IMR-90 (cell line): Measurements from ENCODE around the gene MCF2L. TPM values are rescaled to one million over a fixed set of nuclear protein-coding genes. Genes with fewer than 3 reads are reported as not detected.

Experiments
- ATAC-seq: fragments of 200-7000 bp; cut with Tn5 transposase; 2 replicates; pipeline ENCODE4 v1.9.1; 2020; ENCODE audit warnings: low read depth, mild to moderate bottlenecking, moderate library complexity
- BruUV-seq: library from RNA; stranded (reverse); fragments of 400-500 nt; replicated peaks from 2 replicates; lab custom pipeline; 2021; lab: Mats Ljungman, UMichigan
- CTCF ChIA-PET: fragments of 300-600 bp; formaldehyde crosslinking; extraction: SDS; loops from one replicate; lab custom pipeline; 2021; ENCODE audit warnings: antibody characterized with exemption; lab: Yijun Ruan, JAX
- POLR2A ChIA-PET: fragments of 300-600 bp; sonication (Branson Sonifier 250); formaldehyde crosslinking; loops from one replicate; lab custom pipeline; 2022; ENCODE audit warnings: antibody characterized with exemption; ENCODE audit not compliant: unreplicated experiment; lab: Charles Lee
- DNase-seq: peaks from one replicate; pipeline ENCODE4 v3.0.0; 2013
- H2AFZ ChIP-seq: replicated peaks from 2 replicates; pipeline ENCODE3; 2013; ENCODE audit warnings: low read length, mild to moderate bottlenecking; ENCODE audit not compliant: poor library complexity
- H2AK5ac ChIP-seq: 2 replicates; pipeline ENCODE4 v1.6.1; 2013; ENCODE audit warnings: low read depth, low read length, inconsistent platforms
- H2AK9ac ChIP-seq: replicated peaks from 2 replicates; pipeline ENCODE3; 2013; ENCODE audit warnings: mild to moderate bottlenecking, low read depth, low read length, moderate library complexity; ENCODE audit not compliant: poor library complexity
- H2BK120ac ChIP-seq: 2 replicates; pipeline ENCODE4 v1.6.1; 2013; ENCODE audit warnings: low read depth, low read length, inconsistent platforms
- H2BK15ac ChIP-seq: 3 replicates; pipeline ENCODE4 v1.6.1; 2013; ENCODE audit warnings: low read depth, low read length, inconsistent platforms
- H2BK20ac ChIP-seq: 2 replicates; pipeline ENCODE4 v1.6.1; 2013; ENCODE audit warnings: low read depth, mild to moderate bottlenecking, inconsistent platforms, low read length, moderate library complexity
- H2BK5ac ChIP-seq: 2 replicates; pipeline ENCODE4 v1.6.1; 2013; ENCODE audit warnings: mild to moderate bottlenecking, low read depth, low read length, inconsistent platforms; ENCODE audit not compliant: poor library complexity, severe bottlenecking
- H3K14ac ChIP-seq: replicated peaks from 2 replicates; pipeline ENCODE4 v1.6.1; 2013; ENCODE audit warnings: low read depth, low read length, inconsistent platforms
- H3K18ac ChIP-seq: 2 replicates; pipeline ENCODE4 v1.6.1; 2013; ENCODE audit warnings: low read depth, low read length, control low read depth
- H3K23ac ChIP-seq: 2 replicates; pipeline ENCODE4 v1.6.1; 2013; ENCODE audit warnings: low read depth, low read length, inconsistent platforms
- H3K27ac ChIP-seq: 2 replicates; pipeline ENCODE4 v1.5.1; 2013; ENCODE audit warnings: mild to moderate bottlenecking, control low read depth, low read length; ENCODE audit not compliant: insufficient read depth
- H3K27me3 ChIP-seq: 2 replicates; pipeline ENCODE4 v1.6.1; 2013; ENCODE audit warnings: low read length; ENCODE audit not compliant: control insufficient read depth, insufficient read depth
- H3K36me3 ChIP-seq: 2 replicates; pipeline ENCODE4 v1.6.1; 2013; ENCODE audit warnings: low read length, mixed read lengths; ENCODE audit not compliant: control insufficient read depth, insufficient read depth
- H3K4ac ChIP-seq: 2 replicates; pipeline ENCODE4 v1.6.1; 2013; ENCODE audit warnings: low read depth, low read length, inconsistent platforms
- H3K4me1 ChIP-seq: 2 replicates; pipeline ENCODE4 v1.6.1; 2013; ENCODE audit warnings: low read length, mixed read lengths; ENCODE audit not compliant: control insufficient read depth, insufficient read depth
- H3K4me2 ChIP-seq: 2 replicates; pipeline ENCODE4 v1.6.1; 2013; ENCODE audit warnings: low read depth, mild to moderate bottlenecking, control low read depth, low read length, moderate library complexity
- H3K4me3 ChIP-seq: 2 replicates; pipeline ENCODE4 v1.5.1; 2013; ENCODE audit warnings: low read depth, mild to moderate bottlenecking, control low read depth, low read length, moderate library complexity; ENCODE audit not compliant: insufficient read depth
- H3K56ac ChIP-seq: 2 replicates; pipeline ENCODE4 v1.6.1; 2013; ENCODE audit warnings: low read length, inconsistent platforms; ENCODE audit not compliant: insufficient read depth; ENCODE audit errors: extremely low read depth
- H3K79me1 ChIP-seq, 2 experiments: 2 replicates each; pipeline ENCODE4 v1.6.1; 2013; ENCODE audit warnings: low read length in 2 of 2, inconsistent platforms in 1 of 2, low read depth in 1 of 2
- H3K9ac ChIP-seq: 2 replicates; pipeline ENCODE4 v1.6.1; 2013; ENCODE audit warnings: low read depth, low read length, control low read depth
- H3K9me1 ChIP-seq: 2 replicates; pipeline ENCODE4 v1.6.1; 2013; ENCODE audit warnings: low read length, inconsistent platforms; ENCODE audit not compliant: insufficient read depth
- H3K9me3 ChIP-seq: 2 replicates; pipeline ENCODE4 v1.6.1; 2013; ENCODE audit warnings: low read length; ENCODE audit not compliant: control insufficient read depth, insufficient read depth
- H4K20me1 ChIP-seq: 2 replicates; pipeline ENCODE4 v1.6.1; 2013; ENCODE audit warnings: low read length, inconsistent platforms; ENCODE audit not compliant: insufficient read depth
- H4K5ac ChIP-seq: 2 replicates; pipeline ENCODE4 v1.6.1; 2013; ENCODE audit warnings: mild to moderate bottlenecking, low read depth, low read length, control low read depth
- H4K8ac ChIP-seq, 2 experiments: 2 replicates each; pipeline ENCODE4 v1.6.1; 2013; ENCODE audit warnings: low read depth in 2 of 2, low read length in 2 of 2, control low read depth in 1 of 2, inconsistent platforms in 1 of 2
- H4K91ac ChIP-seq: 2 replicates; pipeline ENCODE4 v1.6.1; 2013; ENCODE audit warnings: low read depth, low read length, inconsistent platforms; ENCODE audit not compliant: insufficient read depth
- BHLHE40 ChIP-seq: fragments of 150-350 bp; IDR thresholded peaks from 2 replicates; pipeline ENCODE4 v1.6.1; 2016; ENCODE audit warnings: mild to moderate bottlenecking, low read depth, low read length
- CEBPB ChIP-seq: IDR thresholded peaks from 2 replicates; pipeline ENCODE4 v1.6.1; 2012; ENCODE audit warnings: low read depth, low read length, improper control_type of control experiment
- CHD1 ChIP-seq: IDR thresholded peaks from 2 replicates; pipeline ENCODE4 v1.6.1; 2012; ENCODE audit warnings: low read depth, low read length, improper control_type of control experiment
- MAFK ChIP-seq: IDR thresholded peaks from 2 replicates; pipeline ENCODE4 v1.6.1; 2012; ENCODE audit warnings: low read depth, low read length, improper control_type of control experiment
- MAZ ChIP-seq: IDR thresholded peaks from 2 replicates; pipeline ENCODE4 v1.6.1; 2012; ENCODE audit warnings: low read depth, mild to moderate bottlenecking, low read length, improper control_type of control experiment, moderate library complexity, borderline replicate concordance
- MXI1 ChIP-seq: IDR thresholded peaks from 2 replicates; pipeline ENCODE4 v1.6.1; 2012; ENCODE audit warnings: low read depth, mild to moderate bottlenecking, low read length, moderate library complexity, borderline replicate concordance
- NFE2L2 ChIP-seq: fragments of 150-350 bp; IDR thresholded peaks from 2 replicates; pipeline ENCODE4 v1.6.1; 2016; ENCODE audit warnings: low read depth, mild to moderate bottlenecking, low read length
- POLR2A ChIP-seq: IDR thresholded peaks from 2 replicates; pipeline ENCODE4 v1.6.1; 2012; ENCODE audit warnings: mild to moderate bottlenecking, low read depth, low read length
- RAD21 ChIP-seq: IDR thresholded peaks from 2 replicates; pipeline ENCODE4 v1.6.1; 2012; ENCODE audit warnings: low read length, improper control_type of control experiment
- RCOR1 ChIP-seq: IDR thresholded peaks from 2 replicates; pipeline ENCODE4 v1.6.1; 2012; ENCODE audit warnings: mild to moderate bottlenecking, low read length, improper control_type of control experiment; ENCODE audit not compliant: insufficient replicate concordance
- SMC3 ChIP-seq: fragments of 150-350 bp; IDR thresholded peaks from 2 replicates; pipeline ENCODE4 v1.6.1; 2016; ENCODE audit warnings: low read depth, mild to moderate bottlenecking, antibody characterized with exemption, low read length, moderate library complexity
- WGBS, 2 experiments: methylation state at CpG; one replicate each; pipeline versions ENCODE4 v1.1.5 to v1.1.7; 2013; ENCODE audit warnings: missing lambda C conversion rate in 2 of 2; ENCODE audit not compliant: insufficient read length in 1 of 2; ENCODE audit errors: extremely low coverage in 2 of 2; 5-methylcytosine and 5-hydroxymethylcytosine counted together
- dilution Hi-C: fragments of 300-500 bp; cut with HindIII; formaldehyde crosslinking; loops from one replicate; pipeline ENCODE4 v1.14.3; 2018; ENCODE audit warnings: low sequenced_read_pairs; ENCODE audit not compliant: unreplicated experiment
- in situ Hi-C: fragments of 300-500 bp; cut with MboI; formaldehyde crosslinking; loops from 3 replicates; pipeline ENCODE4 v1.14.3; 2019; ENCODE audit warnings: low sequenced_read_pairs, inconsistent platforms, mixed read lengths
- intact Hi-C: fragments of 100-400 bp; cut with micrococcal nuclease; formaldehyde crosslinking; loops from 2 replicates; pipeline ENCODE4 v1.10.0; 2022
- polyA plus RNA-seq, 3 experiments: library from polyadenylated mRNA; depleted of rRNA; stranded (reverse); fragments of >200 nt; gene quantifications; 2 replicates each; pipeline ENCODE4 v1.2.3, GENCODE V29; 2012; ENCODE audit warnings: low replicate concordance in 1 of 3
- total RNA-seq: library from RNA; depleted of rRNA; stranded (reverse); fragments of >200 nt; gene quantifications from 2 replicates; pipeline ENCODE4 v1.2.3, GENCODE V29; 2012
- TF ChIP-seq, protein P1 (sequence below): fragments of 150-350 bp; IDR thresholded peaks from 2 replicates; pipeline ENCODE4 v1.6.1; 2017; ENCODE audit warnings: mild to moderate bottlenecking, antibody characterized with exemption, low read length, low read depth
- TF ChIP-seq, protein P2 (sequence below): fragments of 150-350 bp; IDR thresholded peaks from 2 replicates; pipeline ENCODE4 v1.6.1; 2016; ENCODE audit warnings: low read depth, mild to moderate bottlenecking, low read length, moderate library complexity, borderline replicate concordance

Gene MCF2L
- total and polyA plus RNA-seq, 2 of the 4 experiments (the other 2 are of a cell fraction), result 0.18 TPM; not detected in 1

DNA sequence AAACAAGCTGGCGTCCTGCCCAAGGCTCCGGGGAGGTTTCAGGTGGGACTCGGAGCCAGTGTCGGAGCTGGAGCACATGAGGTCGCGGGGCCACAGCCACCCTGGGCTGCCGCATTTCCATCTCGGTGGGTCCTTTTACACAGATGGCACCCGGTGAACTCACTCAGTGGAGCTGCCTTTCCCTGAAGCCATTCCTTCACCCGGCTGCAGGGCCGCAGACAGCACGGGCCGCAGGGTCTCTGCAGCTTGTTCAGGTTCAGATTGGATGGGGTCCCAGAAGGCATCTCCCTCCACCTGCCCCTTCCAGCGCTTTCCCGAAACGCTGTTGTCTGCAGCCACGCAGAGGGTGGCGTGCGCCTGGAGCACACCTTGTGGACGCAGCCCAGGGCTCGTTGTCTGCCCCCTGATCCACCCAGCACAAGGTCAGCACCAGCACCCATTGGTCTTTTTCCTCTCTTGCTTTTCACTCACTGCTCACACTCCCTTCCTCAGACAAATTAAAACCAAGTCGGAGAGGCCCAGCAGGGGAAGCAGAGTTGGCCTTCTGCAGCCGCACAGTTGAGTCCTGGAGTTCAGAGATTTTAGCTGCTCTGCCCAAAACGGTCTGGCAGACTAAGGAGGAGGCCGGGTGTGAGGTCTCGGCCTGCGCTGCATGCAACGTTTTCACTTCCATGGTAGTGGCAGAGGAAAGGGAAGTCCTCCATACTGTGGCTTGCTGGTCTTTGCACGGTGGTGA, 18.1 kb downstream of the MCF2L start:
- Histone ChIP-seq H3K4me1 (no peaks in the 10 kb centered on the region), H3K79me1 (no peaks in the 10 kb centered on the region), H3K9ac (no peak overlapping the region), H3K56ac (no peak overlapping the region), H2BK15ac (no peak overlapping the region), H3K14ac (no peak overlapping the region), H3K27ac (no peak overlapping the region), H3K18ac (no peak overlapping the region), H4K5ac (no peak overlapping the region), H4K20me1 (no peaks in the 10 kb centered on the region), H2AK5ac (no peak overlapping the region), H2AFZ (no peak overlapping the region), H3K23ac (no peak overlapping the region), H2AK9ac (no peak overlapping the region), H3K27me3 (peaks cover 70% of the 10 kb centered on the region), H2BK5ac (no peak overlapping the region), H3K9me3 (no peaks in the 10 kb centered on the region; the same call in 1 of the 2 replicates), H2BK120ac (no peak overlapping the region), H3K4me3 (no peak overlapping the region), H4K8ac (no peak overlapping the region), H3K9me1 (no peaks in the 10 kb centered on the region), H3K4me2 (no peak overlapping the region), H3K36me3 (no peaks in the 10 kb centered on the region), H2BK20ac (no peak overlapping the region), H4K91ac (no peak overlapping the region), H3K4ac (no peak overlapping the region)
- ChIA-PET CTCF (no interaction called here), POLR2A (no interaction called here)
- BruUV-seq, result no TSS peak
- intact Hi-C loops (no loop called here), dilution Hi-C loops (no loop called here), in situ Hi-C loops (no loop called here)
- TF ChIP-seq RCOR1 (no peak), BHLHE40 (no peak), MXI1 (no peak), NFE2L2 (no peak), POLR2A (no peak), SMC3 (no peak), RAD21 (no peak), MAZ (no peak), CEBPB (no peak), CHD1 (no peak), MAFK (no peak)
- TF ChIP-seq, protein P1, sequence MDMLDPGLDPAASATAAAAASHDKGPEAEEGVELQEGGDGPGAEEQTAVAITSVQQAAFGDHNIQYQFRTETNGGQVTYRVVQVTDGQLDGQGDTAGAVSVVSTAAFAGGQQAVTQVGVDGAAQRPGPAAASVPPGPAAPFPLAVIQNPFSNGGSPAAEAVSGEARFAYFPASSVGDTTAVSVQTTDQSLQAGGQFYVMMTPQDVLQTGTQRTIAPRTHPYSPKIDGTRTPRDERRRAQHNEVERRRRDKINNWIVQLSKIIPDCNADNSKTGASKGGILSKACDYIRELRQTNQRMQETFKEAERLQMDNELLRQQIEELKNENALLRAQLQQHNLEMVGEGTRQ, result no peak
- TF ChIP-seq, protein P2, sequence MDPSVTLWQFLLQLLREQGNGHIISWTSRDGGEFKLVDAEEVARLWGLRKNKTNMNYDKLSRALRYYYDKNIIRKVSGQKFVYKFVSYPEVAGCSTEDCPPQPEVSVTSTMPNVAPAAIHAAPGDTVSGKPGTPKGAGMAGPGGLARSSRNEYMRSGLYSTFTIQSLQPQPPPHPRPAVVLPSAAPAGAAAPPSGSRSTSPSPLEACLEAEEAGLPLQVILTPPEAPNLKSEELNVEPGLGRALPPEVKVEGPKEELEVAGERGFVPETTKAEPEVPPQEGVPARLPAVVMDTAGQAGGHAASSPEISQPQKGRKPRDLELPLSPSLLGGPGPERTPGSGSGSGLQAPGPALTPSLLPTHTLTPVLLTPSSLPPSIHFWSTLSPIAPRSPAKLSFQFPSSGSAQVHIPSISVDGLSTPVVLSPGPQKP, result no peak
- WGBS, 2 experiments, result 84% methylated on average over 9 of the region's 29 CpGs; no CpG with 5 or more reads in 1 of the 2 experiments
- ATAC-seq (no peak), DNase-seq (no peak)
